SJCRH30 (cell line): Measurements from ENCODE around the gene AMPD1. TPM values are rescaled to one million over a fixed set of nuclear protein-coding genes. Genes with fewer than 3 reads are reported as not detected.

Source experiments
- DNase-seq, 2 experiments: peaks; one replicate each; pipeline ENCODE4 v3.0.0-alpha.2; 2015 to 2020
- H3K27ac ChIP-seq: fragments of 250-450 bp; sonication (Bioruptor Pico); 2 replicates; pipeline ENCODE4 v1.5.1; 2020; ENCODE audit warnings: mild to moderate bottlenecking, moderate library complexity
- H3K27me3 ChIP-seq: fragments of 250-450 bp; sonication (Bioruptor Pico); 2 replicates; pipeline ENCODE4 v1.5.1; 2020; ENCODE audit warnings: mild to moderate bottlenecking, moderate library complexity
- H3K36me3 ChIP-seq: fragments of 250-450 bp; sonication (Bioruptor Pico); 2 replicates; pipeline ENCODE4 v1.5.1; 2020; ENCODE audit warnings: mild to moderate bottlenecking, moderate library complexity
- H3K4me1 ChIP-seq: fragments of 250-450 bp; sonication (Bioruptor Pico); 2 replicates; pipeline ENCODE4 v1.5.1; 2020; ENCODE audit warnings: mild to moderate bottlenecking, moderate library complexity
- H3K4me3 ChIP-seq: fragments of 250-450 bp; sonication (Bioruptor Pico); 2 replicates; pipeline ENCODE4 v1.5.1; 2020; ENCODE audit warnings: mild to moderate bottlenecking, moderate library complexity
- H3K9me3 ChIP-seq: fragments of 250-450 bp; sonication (Bioruptor Pico); replicated peaks from 2 replicates; pipeline ENCODE4 v1.5.1; 2020; ENCODE audit warnings: mild to moderate bottlenecking, moderate library complexity
- total RNA-seq: library from RNA; depleted of rRNA; stranded (reverse); fragments of >200 nt; shearing (Covaris generic); gene quantifications from 2 replicates; pipeline ENCODE4 v1.2.3, GENCODE V29; 2014; rRNA removed

Gene AMPD1
- not detected in 2 replicates for total RNA-seq

GRCh38 chr1:114695430-114696058 lies at the start of gene AMPD1:
AMPD1 (minus strand) TSS chr1:114695546; CDS start chr1:114695471, 75 bp downstream.
- DNase-seq, result peak; percentile 10 to 51
- peaks cover 18% of the 10 kb centered on the region for H3K4me1 ChIP-seq
- no peaks in the 10 kb centered on the region for H3K36me3 ChIP-seq
- no peak within 1 kb of the TSS for H3K27ac ChIP-seq
- H3K27me3 ChIP-seq, result no peaks in the 10 kb centered on the region
- no peaks in the 10 kb centered on the region for H3K9me3 ChIP-seq
- no peak within 1 kb of the TSS for H3K4me3 ChIP-seq

GRCh38 chr1:114741963-114742746 lies 46.8 kb upstream of the AMPD1 start:
- peaks cover 80% of the 10 kb centered on the region for H3K36me3 ChIP-seq
- no peaks in the 10 kb centered on the region for H3K4me1 ChIP-seq
- H3K4me3 ChIP-seq, result no peak overlapping the region
- no peaks in the 10 kb centered on the region for H3K27me3 ChIP-seq
- DNase-seq, result no peak
- H3K27ac ChIP-seq, result no peak overlapping the region
- H3K9me3 ChIP-seq, result no peaks in the 10 kb centered on the region

- Histone ChIP-seq H3K36me3 (peaks cover 80% of the 10 kb centered on the region), H3K9me3 (no peaks in the 10 kb centered on the region), H3K27me3 (no peaks in the 10 kb centered on the region), H3K4me1 (no peaks in the 10 kb centered on the region), H3K27ac (no peak overlapping the region), H3K4me3 (no peak overlapping the region)
- no peak for DNase-seq
Observed at GRCh38 chr1:114740331-114740730, 45.0 kb upstream of the AMPD1 start.

- Histone ChIP-seq H3K27me3 (no peaks in the 10 kb centered on the region), H3K9me3 (no peaks in the 10 kb centered on the region), H3K4me1 (no peaks in the 10 kb centered on the region), H3K36me3 (peaks cover 85% of the 10 kb centered on the region), H3K27ac (no peak overlapping the region), H3K4me3 (no peak overlapping the region)
- no peak for DNase-seq
Observed at GRCh38 chr1:114737314-114737849, 42.0 kb upstream of the AMPD1 start.

- DNase-seq, result no peak
- H3K4me3 ChIP-seq, result no peak overlapping the region
- peaks cover 93% of the 10 kb centered on the region for H3K36me3 ChIP-seq
- H3K27ac ChIP-seq, result no peak overlapping the region
- no peaks in the 10 kb centered on the region for H3K4me1 ChIP-seq
- H3K27me3 ChIP-seq, result no peaks in the 10 kb centered on the region
- H3K9me3 ChIP-seq, result no peaks in the 10 kb centered on the region
Observed at GRCh38 chr1:114735479-114735878, 40.1 kb upstream of the AMPD1 start.

- H3K27me3 ChIP-seq, result no peaks in the 10 kb centered on the region
- no peaks in the 10 kb centered on the region for H3K9me3 ChIP-seq
- H3K4me1 ChIP-seq, result no peaks in the 10 kb centered on the region
- H3K4me3 ChIP-seq, result no peak overlapping the region
- no peak overlapping the region for H3K27ac ChIP-seq
- DNase-seq, result no peak
- peaks cover 97% of the 10 kb centered on the region for H3K36me3 ChIP-seq
Observed at GRCh38 chr1:114729782-114730181, 34.4 kb upstream of the AMPD1 start.

GRCh38 chr1:114728553-114728952 lies 33.2 kb upstream of the AMPD1 start:
- peaks cover 97% of the 10 kb centered on the region for H3K36me3 ChIP-seq
- no peaks in the 10 kb centered on the region for H3K27me3 ChIP-seq
- H3K9me3 ChIP-seq, result no peaks in the 10 kb centered on the region
- H3K4me3 ChIP-seq, result no peak overlapping the region
- DNase-seq, result no peak
- no peak overlapping the region for H3K27ac ChIP-seq
- no peaks in the 10 kb centered on the region for H3K4me1 ChIP-seq

GRCh38 chr1:114725230-114725629 lies 29.9 kb upstream of the AMPD1 start:
- Histone ChIP-seq H3K27ac (no peak overlapping the region), H3K4me1 (no peaks in the 10 kb centered on the region), H3K9me3 (no peaks in the 10 kb centered on the region), H3K36me3 (peaks cover 97% of the 10 kb centered on the region), H3K27me3 (no peaks in the 10 kb centered on the region), H3K4me3 (no peak overlapping the region)
- DNase-seq, result no peak

GRCh38 chr1:114723915-114724314 lies 28.6 kb upstream of the AMPD1 start:
- Histone ChIP-seq H3K36me3 (peaks cover 98% of the 10 kb centered on the region), H3K27ac (no peak overlapping the region), H3K4me3 (no peak overlapping the region), H3K4me1 (no peaks in the 10 kb centered on the region), H3K27me3 (no peaks in the 10 kb centered on the region), H3K9me3 (no peaks in the 10 kb centered on the region)
- DNase-seq, result no peak

- Histone ChIP-seq H3K4me3 (no peak overlapping the region), H3K27me3 (no peaks in the 10 kb centered on the region), H3K4me1 (no peaks in the 10 kb centered on the region), H3K36me3 (peaks cover 98% of the 10 kb centered on the region), H3K27ac (no peak overlapping the region), H3K9me3 (no peaks in the 10 kb centered on the region)
- no peak for DNase-seq
Observed at GRCh38 chr1:114723457-114723856, 28.1 kb upstream of the AMPD1 start.

GRCh38 chr1:114720492-114720891 lies 25.1 kb upstream of the AMPD1 start:
- peaks cover 92% of the 10 kb centered on the region for H3K36me3 ChIP-seq
- H3K27ac ChIP-seq, result no peak overlapping the region
- DNase-seq, result no peak
- H3K27me3 ChIP-seq, result no peaks in the 10 kb centered on the region
- H3K9me3 ChIP-seq, result no peaks in the 10 kb centered on the region
- H3K4me3 ChIP-seq, result no peak overlapping the region
- H3K4me1 ChIP-seq, result peaks cover 4% of the 10 kb centered on the region; the same call in 1 of the 2 replicates

- Histone ChIP-seq H3K4me3 (no peak overlapping the region), H3K36me3 (peaks cover 91% of the 10 kb centered on the region), H3K27ac (no peak overlapping the region), H3K27me3 (no peaks in the 10 kb centered on the region), H3K4me1 (peaks cover 6% of the 10 kb centered on the region; the same call in 1 of the 2 replicates), H3K9me3 (no peaks in the 10 kb centered on the region)
- no peak for DNase-seq
Observed at GRCh38 chr1:114719424-114719787, 24.1 kb upstream of the AMPD1 start.

- no peak overlapping the region for H3K4me3 ChIP-seq
- peaks cover 6% of the 10 kb centered on the region; the same call in 1 of the 2 replicates for H3K4me1 ChIP-seq
- H3K27ac ChIP-seq, result no peak overlapping the region
- no peak for DNase-seq
- H3K9me3 ChIP-seq, result no peaks in the 10 kb centered on the region
- H3K36me3 ChIP-seq, result peaks cover 90% of the 10 kb centered on the region
- no peaks in the 10 kb centered on the region for H3K27me3 ChIP-seq
Observed at GRCh38 chr1:114718661-114719423, 23.5 kb upstream of the AMPD1 start.

- H3K4me1 ChIP-seq, result peaks cover 6% of the 10 kb centered on the region; the same call in 1 of the 2 replicates
- H3K36me3 ChIP-seq, result peaks cover 86% of the 10 kb centered on the region
- DNase-seq, result peak; percentile 93 to 94
- no peaks in the 10 kb centered on the region for H3K9me3 ChIP-seq
- H3K4me3 ChIP-seq, result peak within 1 kb of the TSS; percentile 90
- H3K27me3 ChIP-seq, result no peaks in the 10 kb centered on the region
- H3K27ac ChIP-seq, result peak within 1 kb of the TSS; percentile 81
Observed at GRCh38 chr1:114716304-114717170, 21.2 kb upstream of the AMPD1 start, which contains the start of gene NRAS. NRAS (minus strand) TSS chr1:114716771; CDS start chr1:114716160, 611 bp downstream.
